DND-41 (cell line): Measurements from ENCODE around the gene ADGRD2.

ENCODE experiments used
- ATAC-seq: fragments of 200-7000 bp; cut with Tn5 transposase; 3 replicates; pipeline ENCODE4 v1.9.1; 2021; ENCODE audit warnings: low read depth; ENCODE audit not compliant: insufficient read depth
- DNase-seq: peaks from one replicate; pipeline ENCODE4 v3.0.0-alpha.2; 2020
- H2AFZ ChIP-seq: 2 replicates; pipeline ENCODE4 v1.6.0; 2012; ENCODE audit warnings: low read depth, low read length
- H3K27ac ChIP-seq: 2 replicates; pipeline ENCODE4 v1.5.1; 2012; ENCODE audit warnings: low read length, inconsistent platforms
- H3K27me3 ChIP-seq: fragments of 200-600 bp; sonication (generic); 2 replicates; pipeline ENCODE4 v1.6.0; 2012; ENCODE audit warnings: low read length, mild to moderate bottlenecking, inconsistent platforms; ENCODE audit not compliant: insufficient read depth, poor library complexity
- H3K36me3 ChIP-seq: 2 replicates; pipeline ENCODE4 v1.5.1; 2012; ENCODE audit warnings: low read length, inconsistent platforms; ENCODE audit not compliant: insufficient read depth
- H3K4me1 ChIP-seq: 2 replicates; pipeline ENCODE4 v1.5.1; 2012; ENCODE audit warnings: mild to moderate bottlenecking, low read length; ENCODE audit not compliant: insufficient read depth
- H3K4me2 ChIP-seq: 2 replicates; pipeline ENCODE4 v1.6.0; 2012; ENCODE audit warnings: mild to moderate bottlenecking, moderate library complexity, low read length, inconsistent platforms; ENCODE audit not compliant: insufficient read depth
- H3K4me3 ChIP-seq, 2 experiments: fragments of 200-600 bp in 1 of 2; shearing (Covaris generic) in 1 of 2; 2 replicates each; pipeline ENCODE4 v1.5.1; 2012 to 2016; ENCODE audit warnings: inconsistent platforms in 2 of 2, low read length in 2 of 2, mild to moderate bottlenecking in 2 of 2, low read depth in 1 of 2, moderate library complexity in 1 of 2
- H3K79me2 ChIP-seq: 2 replicates; pipeline ENCODE4 v1.6.0; 2012; ENCODE audit warnings: low read length, inconsistent platforms; ENCODE audit not compliant: insufficient read depth
- H3K9ac ChIP-seq: 2 replicates; pipeline ENCODE4 v1.6.0; 2012; ENCODE audit warnings: low read depth, mild to moderate bottlenecking, inconsistent platforms, low read length, moderate library complexity
- H3K9me3 ChIP-seq: 2 replicates; pipeline ENCODE4 v1.5.1; 2012; ENCODE audit warnings: low read length, moderate library complexity, mild to moderate bottlenecking, inconsistent platforms; ENCODE audit not compliant: insufficient read depth, severe bottlenecking
- H4K20me1 ChIP-seq: 2 replicates; pipeline ENCODE4 v1.6.0; 2012; ENCODE audit warnings: low read length; ENCODE audit not compliant: insufficient read depth
- EZH2 ChIP-seq: IDR thresholded peaks from 3 replicates; pipeline ENCODE4 v1.6.1; 2012; ENCODE audit warnings: borderline replicate concordance, low read depth, mild to moderate bottlenecking, moderate library complexity, low read length, inconsistent platforms; ENCODE audit not compliant: severe bottlenecking
- TF ChIP-seq, protein P1 (sequence below): IDR thresholded peaks from 2 replicates; pipeline ENCODE4 v1.5.1; 2012; ENCODE audit warnings: borderline replicate concordance, low read length, moderate library complexity, mild to moderate bottlenecking; ENCODE audit not compliant: poor library complexity, severe bottlenecking; ENCODE audit errors: extremely low read depth

Gene ADGRD2

DNA sequence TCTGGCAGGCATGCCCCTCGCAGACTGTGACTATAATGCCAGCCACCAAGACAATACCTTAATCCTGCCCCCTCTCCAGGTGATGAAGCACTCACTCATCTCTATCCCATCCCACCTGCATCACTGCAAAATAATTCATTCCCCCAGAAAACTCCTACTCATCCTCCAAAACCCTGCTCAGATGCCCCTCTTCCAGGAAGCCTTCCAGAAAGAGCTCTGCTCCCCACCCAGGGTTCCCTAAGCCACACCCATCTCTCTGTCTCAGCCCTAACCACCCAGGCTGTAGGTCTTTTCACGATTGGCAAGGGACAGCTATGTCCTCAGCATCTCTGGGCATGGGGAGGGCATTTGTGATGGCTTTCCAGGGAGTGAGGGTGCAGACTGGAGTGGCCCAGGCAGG, 39.8 kb downstream of the ADGRD2 start:
- H3K4me3 ChIP-seq: no peak overlapping the region
- H3K36me3 ChIP-seq: no peaks in the 10 kb centered on the region
- DNase-seq (no peak), ATAC-seq (no peak)
- no peaks in the 10 kb centered on the region for H4K20me1 ChIP-seq
- no peak overlapping the region for H2AFZ ChIP-seq
- no peak for TF ChIP-seq EZH2
- TF ChIP-seq, protein P1, sequence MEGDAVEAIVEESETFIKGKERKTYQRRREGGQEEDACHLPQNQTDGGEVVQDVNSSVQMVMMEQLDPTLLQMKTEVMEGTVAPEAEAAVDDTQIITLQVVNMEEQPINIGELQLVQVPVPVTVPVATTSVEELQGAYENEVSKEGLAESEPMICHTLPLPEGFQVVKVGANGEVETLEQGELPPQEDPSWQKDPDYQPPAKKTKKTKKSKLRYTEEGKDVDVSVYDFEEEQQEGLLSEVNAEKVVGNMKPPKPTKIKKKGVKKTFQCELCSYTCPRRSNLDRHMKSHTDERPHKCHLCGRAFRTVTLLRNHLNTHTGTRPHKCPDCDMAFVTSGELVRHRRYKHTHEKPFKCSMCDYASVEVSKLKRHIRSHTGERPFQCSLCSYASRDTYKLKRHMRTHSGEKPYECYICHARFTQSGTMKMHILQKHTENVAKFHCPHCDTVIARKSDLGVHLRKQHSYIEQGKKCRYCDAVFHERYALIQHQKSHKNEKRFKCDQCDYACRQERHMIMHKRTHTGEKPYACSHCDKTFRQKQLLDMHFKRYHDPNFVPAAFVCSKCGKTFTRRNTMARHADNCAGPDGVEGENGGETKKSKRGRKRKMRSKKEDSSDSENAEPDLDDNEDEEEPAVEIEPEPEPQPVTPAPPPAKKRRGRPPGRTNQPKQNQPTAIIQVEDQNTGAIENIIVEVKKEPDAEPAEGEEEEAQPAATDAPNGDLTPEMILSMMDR: no peak
- H3K9me3 ChIP-seq: no peaks in the 10 kb centered on the region
- no peak overlapping the region for H3K27ac ChIP-seq
- no peaks in the 10 kb centered on the region for H3K27me3 ChIP-seq
- H3K79me2 ChIP-seq: no peaks in the 10 kb centered on the region
- H3K4me2 ChIP-seq: no peak overlapping the region
- H3K9ac ChIP-seq: no peak overlapping the region
- no peaks in the 10 kb centered on the region for H3K4me1 ChIP-seq

DNA sequence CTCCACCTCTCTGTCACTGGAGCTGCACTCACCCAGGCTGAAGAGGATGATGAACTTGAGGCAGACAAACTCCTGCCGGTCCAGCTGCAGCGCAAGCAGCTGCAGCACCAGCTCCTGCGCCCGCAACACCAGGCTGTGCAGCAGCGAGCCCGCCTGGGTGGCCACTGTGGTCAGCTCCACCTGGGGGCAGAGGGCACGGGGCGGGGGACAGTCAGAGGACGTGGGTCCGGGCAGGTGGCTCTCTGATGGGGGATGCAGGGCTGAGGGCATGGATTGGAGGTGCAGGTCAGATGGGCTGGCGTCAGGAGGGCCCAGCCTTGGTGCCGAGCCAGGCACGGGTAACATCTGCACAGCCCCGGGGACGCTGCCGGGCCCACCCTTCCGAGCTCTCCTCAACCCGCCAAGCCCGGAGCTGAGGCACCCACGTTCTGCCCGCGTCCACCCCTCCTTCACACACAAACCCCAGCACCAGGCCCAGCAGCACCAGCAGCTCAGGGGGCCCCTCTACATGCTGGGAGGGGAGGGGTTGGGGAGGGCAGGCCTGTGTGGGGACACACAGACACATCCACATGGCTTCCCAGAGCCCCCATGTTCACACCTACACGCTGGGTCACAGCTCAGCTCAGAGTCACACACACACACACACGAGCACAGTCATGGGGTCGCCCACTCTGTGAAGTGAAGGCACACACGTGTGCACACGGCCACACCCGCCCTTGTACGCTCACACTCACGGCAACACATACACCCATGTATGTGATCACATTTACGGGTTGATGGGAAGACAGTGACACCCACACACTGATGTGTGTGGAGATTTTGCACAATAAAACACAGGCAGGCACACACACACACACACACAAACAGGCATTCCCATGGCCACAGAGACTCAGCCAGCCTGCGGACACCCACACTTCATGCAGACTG, 41.1 kb downstream of the ADGRD2 start:
- Histone ChIP-seq H3K36me3 (no peaks in the 10 kb centered on the region), H4K20me1 (no peaks in the 10 kb centered on the region), H3K4me3 (no peak overlapping the region), H3K9ac (no peak overlapping the region), H2AFZ (no peak overlapping the region), H3K27me3 (no peaks in the 10 kb centered on the region), H3K79me2 (no peaks in the 10 kb centered on the region), H3K9me3 (no peaks in the 10 kb centered on the region), H3K27ac (no peak overlapping the region), H3K4me2 (no peak overlapping the region), H3K4me1 (no peaks in the 10 kb centered on the region)
- DNase-seq (no peak), ATAC-seq (no peak)
- TF ChIP-seq EZH2: no peak
- TF ChIP-seq, protein P1: no peak

DNA sequence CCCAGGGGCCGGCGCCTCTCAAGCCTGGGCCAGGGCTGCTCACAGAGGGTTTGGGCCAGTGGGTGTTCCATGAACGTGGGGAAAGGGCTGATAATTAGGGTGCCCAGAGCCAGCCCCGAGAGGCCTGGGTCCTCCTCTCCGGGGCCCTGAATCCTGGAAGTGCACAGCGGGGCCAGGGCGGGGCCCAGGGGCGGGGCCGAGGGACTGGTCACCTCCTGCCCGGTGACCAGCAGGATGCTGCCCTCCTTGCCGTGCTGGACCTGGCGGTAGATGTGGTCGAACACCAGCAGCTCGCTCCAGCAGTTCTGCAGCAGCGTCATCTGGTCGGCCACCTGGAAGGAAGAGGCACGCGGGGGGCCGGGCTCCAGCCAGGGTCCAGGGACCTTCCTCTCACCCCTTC, 42.6 kb downstream of the ADGRD2 start:
- ATAC-seq: no peak
- no peak overlapping the region for H2AFZ ChIP-seq

More for the DNA sequence above, 42.6 kb downstream of the ADGRD2 start:
- TF ChIP-seq, protein P1: no peak
- TF ChIP-seq EZH2: no peak
- Histone ChIP-seq H3K4me2 (no peak overlapping the region), H3K79me2 (no peaks in the 10 kb centered on the region), H3K4me1 (no peaks in the 10 kb centered on the region), H3K27ac (no peak overlapping the region), H3K9me3 (no peaks in the 10 kb centered on the region), H3K36me3 (no peaks in the 10 kb centered on the region), H3K4me3 (no peak overlapping the region), H3K9ac (no peak overlapping the region), H3K27me3 (no peaks in the 10 kb centered on the region), H4K20me1 (no peaks in the 10 kb centered on the region)
- no peak for DNase-seq
